Measurements from ENCODE around the gene KAT7. TPM values are rescaled to one million over a fixed set of nuclear protein-coding genes. Genes with fewer than 3 reads are reported as not detected.
A peak's percentile ranks its signal among the peaks of the same experiment; 100 is the strongest.

The KAT7 gene
- total and polyA plus RNA-seq, 2 experiments from 2014 or later, result 20.9 to 27.5 TPM

DNA sequence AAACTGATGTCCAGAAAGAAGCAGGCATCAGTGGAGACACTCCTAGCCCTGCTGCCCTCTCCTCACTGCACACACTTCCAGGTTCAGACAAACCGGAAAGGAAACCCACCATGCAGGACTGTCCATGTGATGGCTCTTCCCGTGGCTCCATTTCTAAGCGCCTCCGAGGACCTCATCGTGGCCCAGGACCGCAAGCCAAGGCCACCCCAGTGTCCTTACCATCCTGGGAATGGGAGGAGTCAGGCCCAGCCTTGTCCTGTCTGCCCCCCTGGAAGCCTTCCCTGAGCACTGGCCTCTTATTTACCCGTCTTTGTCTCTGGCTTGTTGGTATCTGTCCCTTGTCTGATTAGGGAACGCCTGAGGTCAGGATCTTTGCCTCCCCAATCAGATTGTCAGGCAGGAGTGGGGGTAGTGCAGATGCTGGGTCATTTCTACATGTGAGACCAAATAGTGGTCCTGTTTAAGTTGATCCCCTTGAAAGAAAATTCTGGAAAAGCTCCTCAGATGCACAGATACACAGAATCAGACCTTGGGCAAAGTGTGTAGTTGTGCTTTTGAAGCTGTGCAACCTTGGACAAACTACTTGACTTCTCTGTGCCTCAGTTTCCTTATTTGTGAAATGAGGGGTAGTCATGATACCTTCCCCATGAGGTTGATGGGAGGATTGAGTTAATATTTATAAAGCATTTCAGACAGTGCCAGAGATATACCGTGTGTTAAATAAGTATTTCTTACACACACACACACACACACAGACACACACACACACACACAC lies 58.6 kb downstream of the KAT7 start:
- in situ Hi-C loops (cut with MboI), result loop anchor here (10.0 kb wide), 1 partner anchor 142 kb away; the partner anchor contains the start of gene SLC35B1
- TF ChIP-seq EZH2 (IDR thresholded peaks at IDR 0.05; ENCODE audit: insufficient read depth, poor library complexity, severe bottlenecking) (no peak), EZH2phosphoT487 (IDR thresholded peaks at IDR 0.05; ENCODE audit: insufficient read depth, low read depth) (no peak)
- WGBS, 2 experiments (ENCODE audit: low coverage in 1 of 2, low lambda C conversion rate in 2 of 2, missing lambda C conversion rate in 2 of 2), result 81 to 83% methylated on average over 9 of the region's 9 CpGs

GRCh38 chr17:49848019-49848473 lies 59.6 kb downstream of the KAT7 start, which contains the start of gene TAC4:
Gene TAC4 (minus strand): TSS chr17:49848069. CDS start chr17:49848017, 52 bp downstream.
- H3K9me3 ChIP-seq (ENCODE audit: low read depth), result no peaks in the 10 kb centered on the region
- no peaks in the 10 kb centered on the region for H3K36me3 ChIP-seq (ENCODE audit: low read depth)
- no peak within 1 kb of the TSS for H3K27ac ChIP-seq
- no peak within 1 kb of the TSS for H3K4me3 ChIP-seq
- H3K9me2 ChIP-seq (ENCODE audit: insufficient read depth), result no peaks in the 10 kb centered on the region
- no peak for DNase-seq
- no peak within 1 kb of the TSS for H3K4me2 ChIP-seq (ENCODE audit: unreplicated experiment)
- H3K79me2 ChIP-seq (ENCODE audit: insufficient read depth), result no peaks in the 10 kb centered on the region
- no peak for TF ChIP-seq EZH2phosphoT487 (IDR thresholded peaks at IDR 0.05; ENCODE audit: insufficient read depth, low read depth)
- no peak for TF ChIP-seq EZH2 (IDR thresholded peaks at IDR 0.05; ENCODE audit: insufficient read depth, poor library complexity, severe bottlenecking)
- H3K27me3 ChIP-seq (replicated peaks; ENCODE audit: insufficient read depth), result no peaks in the 10 kb centered on the region
- peaks cover 19% of the 10 kb centered on the region for H3F3A ChIP-seq (ENCODE audit: insufficient read depth)
- H4K20me1 ChIP-seq (ENCODE audit: insufficient read depth), result no peaks in the 10 kb centered on the region
- in situ Hi-C loops (cut with MboI), result loop anchor here (10.0 kb wide), 1 partner anchor 143 kb away; the partner anchor contains the start of gene SLC35B1
- H2AFZ ChIP-seq, result no peak within 1 kb of the TSS
- no peak within 1 kb of the TSS for H3K9ac ChIP-seq
- peaks cover 7% of the 10 kb centered on the region; the same call in 1 of the 2 replicates for H3K4me1 ChIP-seq (ENCODE audit: insufficient read depth)

More for the DNA sequence above, 58.6 kb downstream of the KAT7 start:
- H3K79me2 ChIP-seq (ENCODE audit: insufficient read depth), result no peaks in the 10 kb centered on the region
- H3K9me2 ChIP-seq (ENCODE audit: insufficient read depth), result no peaks in the 10 kb centered on the region
- no peak for DNase-seq
- H3K4me3 ChIP-seq, result no peak overlapping the region
- H3K27me3 ChIP-seq (replicated peaks; ENCODE audit: insufficient read depth), result no peaks in the 10 kb centered on the region
- H3K27ac ChIP-seq, result no peak overlapping the region
- H3K4me2 ChIP-seq (ENCODE audit: unreplicated experiment), result no peak overlapping the region
- H4K20me1 ChIP-seq (ENCODE audit: insufficient read depth), result no peaks in the 10 kb centered on the region
- H2AFZ ChIP-seq, result no peak overlapping the region
- peaks cover 7% of the 10 kb centered on the region; the same call in 1 of the 2 replicates for H3K4me1 ChIP-seq (ENCODE audit: insufficient read depth)
- H3F3A ChIP-seq (ENCODE audit: insufficient read depth), result peaks cover 19% of the 10 kb centered on the region
- no peak overlapping the region for H3K9ac ChIP-seq
- H3K36me3 ChIP-seq (ENCODE audit: low read depth), result no peaks in the 10 kb centered on the region
- H3K9me3 ChIP-seq (ENCODE audit: low read depth), result no peaks in the 10 kb centered on the region

- Histone ChIP-seq H3K27me3 (replicated peaks; ENCODE audit: insufficient read depth) (no peaks in the 10 kb centered on the region), H3K79me2 (ENCODE audit: insufficient read depth) (no peaks in the 10 kb centered on the region), H3K9me3 (ENCODE audit: low read depth) (no peaks in the 10 kb centered on the region), H3K9ac (no peak overlapping the region), H3K4me1 (ENCODE audit: insufficient read depth) (peaks cover 7% of the 10 kb centered on the region; the same call in 1 of the 2 replicates), H3K27ac (no peak overlapping the region), H3K4me2 (ENCODE audit: unreplicated experiment) (no peak overlapping the region), H4K20me1 (ENCODE audit: insufficient read depth) (no peaks in the 10 kb centered on the region), H3K9me2 (ENCODE audit: insufficient read depth) (no peaks in the 10 kb centered on the region), H3K4me3 (no peak overlapping the region), H2AFZ (no peak overlapping the region), H3K36me3 (ENCODE audit: low read depth) (no peaks in the 10 kb centered on the region), H3F3A (ENCODE audit: insufficient read depth) (peaks cover 19% of the 10 kb centered on the region)
- in situ Hi-C loops (cut with MboI), result loop anchor here (10.0 kb wide), 1 partner anchor 144 kb away; the partner anchor contains the start of gene SLC35B1
- WGBS, 2 experiments (ENCODE audit: low coverage in 1 of 2, low lambda C conversion rate in 2 of 2, missing lambda C conversion rate in 2 of 2), result 70 to 76% methylated on average over 5 of the region's 5 CpGs
- no peak for DNase-seq
- TF ChIP-seq EZH2 (IDR thresholded peaks at IDR 0.05; ENCODE audit: insufficient read depth, poor library complexity, severe bottlenecking) (no peak), EZH2phosphoT487 (IDR thresholded peaks at IDR 0.05; ENCODE audit: insufficient read depth, low read depth) (no peak)
Observed at GRCh38 chr17:49848739-49849138, 60.3 kb downstream of the KAT7 start.

GRCh38 chr17:49850218-49850610 lies 61.7 kb downstream of the KAT7 start:
- H2AFZ ChIP-seq, result peak overlapping the region; percentile 74
- H3F3A ChIP-seq (ENCODE audit: insufficient read depth), result peaks cover 19% of the 10 kb centered on the region
- H3K4me1 ChIP-seq (ENCODE audit: insufficient read depth), result peaks cover 1% of the 10 kb centered on the region; the same call in 1 of the 2 replicates
- no peaks in the 10 kb centered on the region for H3K9me2 ChIP-seq (ENCODE audit: insufficient read depth)
- WGBS, 2 experiments (ENCODE audit: low coverage in 1 of 2, low lambda C conversion rate in 2 of 2, missing lambda C conversion rate in 2 of 2), result 94% methylated on average over 4 to 5 of the region's 5 CpGs
- H3K79me2 ChIP-seq (ENCODE audit: insufficient read depth), result no peaks in the 10 kb centered on the region
- H3K4me3 ChIP-seq, result no peak overlapping the region
- in situ Hi-C loops (cut with MboI), result loop anchor here (10.0 kb wide), 1 partner anchor 285 kb away; no protein-coding TSS in a partner anchor
- no peaks in the 10 kb centered on the region for H3K27me3 ChIP-seq (replicated peaks; ENCODE audit: insufficient read depth)
- H3K36me3 ChIP-seq (ENCODE audit: low read depth), result no peaks in the 10 kb centered on the region
- no peaks in the 10 kb centered on the region for H3K9me3 ChIP-seq (ENCODE audit: low read depth)
- no peak for DNase-seq
- TF ChIP-seq EZH2phosphoT487 (IDR thresholded peaks at IDR 0.05; ENCODE audit: insufficient read depth, low read depth), result no peak
- TF ChIP-seq EZH2 (IDR thresholded peaks at IDR 0.05; ENCODE audit: insufficient read depth, poor library complexity, severe bottlenecking), result no peak
- H3K9ac ChIP-seq, result no peak overlapping the region
- no peaks in the 10 kb centered on the region for H4K20me1 ChIP-seq (ENCODE audit: insufficient read depth)
- H3K27ac ChIP-seq, result no peak overlapping the region
- H3K4me2 ChIP-seq (ENCODE audit: unreplicated experiment), result peak overlapping the region; percentile 46
